Hepatocyte (in vitro differentiated cells): ENCODE measurements around the gene CLCN7. TPM values are rescaled to one million over a fixed set of nuclear protein-coding genes. Genes with fewer than 3 reads are reported as not detected.

Experiments
- DNase-seq: peaks from one replicate; pipeline ENCODE4 v3.0.0-alpha.2; 2016; ENCODE audit warnings: low spot score
- H2AFZ ChIP-seq: fragments of 200-600 bp; sonication (generic); 2 replicates; pipeline ENCODE4 v1.6.0; 2016; ENCODE audit warnings: antibody characterized with exemption, mild to moderate bottlenecking
- H3K27ac ChIP-seq: fragments of 200-600 bp; sonication (generic); 2 replicates; pipeline ENCODE4 v1.5.1; 2016; ENCODE audit warnings: mild to moderate bottlenecking
- H3K27me3 ChIP-seq: fragments of 200-600 bp; sonication (generic); 2 replicates; pipeline ENCODE4 v1.6.1; 2016
- H3K36me3 ChIP-seq: fragments of 200-600 bp; sonication (generic); replicated peaks from 2 replicates; pipeline ENCODE4 v1.5.1; 2016; ENCODE audit warnings: low read depth; ENCODE audit not compliant: insufficient read depth
- H3K4me1 ChIP-seq: fragments of 200-600 bp; sonication (generic); 2 replicates; pipeline ENCODE4 v1.5.1; 2016; ENCODE audit warnings: mild to moderate bottlenecking, moderate library complexity; ENCODE audit not compliant: insufficient read depth
- H3K4me2 ChIP-seq: fragments of 200-600 bp; sonication (generic); 2 replicates; pipeline ENCODE4 v1.6.0; 2016
- H3K4me3 ChIP-seq: fragments of 200-600 bp; sonication (generic); 2 replicates; pipeline ENCODE4 v1.5.1; 2016; ENCODE audit warnings: mild to moderate bottlenecking
- H3K79me2 ChIP-seq: fragments of 200-600 bp; sonication (generic); 2 replicates; pipeline ENCODE4 v1.6.0; 2017; ENCODE audit warnings: mild to moderate bottlenecking
- H3K9me2 ChIP-seq: fragments of 200-600 bp; sonication (generic); replicated peaks from 2 replicates; pipeline ENCODE4 v1.6.0; 2017; ENCODE audit warnings: mild to moderate bottlenecking; ENCODE audit not compliant: insufficient read depth
- H3K9me3 ChIP-seq: fragments of 200-600 bp; sonication (generic); 2 replicates; pipeline ENCODE4 v1.5.1; 2016; ENCODE audit warnings: low read depth, mild to moderate bottlenecking
- H4K20me1 ChIP-seq: fragments of 200-600 bp; sonication (generic); 2 replicates; pipeline ENCODE4 v1.6.0; 2016; ENCODE audit warnings: mild to moderate bottlenecking; ENCODE audit not compliant: insufficient read depth, poor library complexity, severe bottlenecking
- CTCF ChIP-seq: fragments of 200-600 bp; sonication (generic); IDR thresholded peaks from 2 replicates; pipeline ENCODE4 v1.5.1; 2016; ENCODE audit warnings: antibody characterized with exemption, mild to moderate bottlenecking; ENCODE audit not compliant: poor library complexity
- EZH2 ChIP-seq: fragments of 200-600 bp; sonication (generic); IDR thresholded peaks from 2 replicates; pipeline ENCODE4 v1.6.1; 2016; ENCODE audit warnings: antibody characterized with exemption, mild to moderate bottlenecking, borderline replicate concordance
- EZH2phosphoT487 ChIP-seq: fragments of 200-600 bp; sonication (generic); IDR thresholded peaks from one replicate; pipeline ENCODE4 v1.6.1; 2018; ENCODE audit warnings: antibody characterized with exemption, mild to moderate bottlenecking, low read depth, moderate library complexity; ENCODE audit not compliant: unreplicated experiment, severe bottlenecking
- WGBS: methylation state at CpG from one replicate; pipeline ENCODE4 v1.1.6; 2016; ENCODE audit warnings: low lambda C conversion rate; ENCODE audit errors: missing lambda C conversion rate; 5-methylcytosine and 5-hydroxymethylcytosine counted together
- polyA plus RNA-seq: library from polyadenylated mRNA; unstranded; fragments of >200 nt; fragmentation: Nextera tagmentation; extraction: Ambion mirVana; gene quantifications from 2 replicates; pipeline ENCODE4 v1.2.1, GENCODE V29; 2016
- total RNA-seq: library from RNA; depleted of rRNA; stranded (reverse); fragments of >200 nt; gene quantifications from 2 replicates; pipeline ENCODE4 v1.2.3, GENCODE V29; 2014

CLCN7 gene
- total and polyA plus RNA-seq, 2 experiments from 2014 or later: 56.3 to 107 TPM

GRCh38 chr16:1401061-1401757 is 73.6 kb downstream of the CLCN7 start:
- H2AFZ ChIP-seq: no peak overlapping the region
- DNase-seq: no peak

GRCh38 chr16:1398826-1399581 is 75.8 kb downstream of the CLCN7 start:
- Histone ChIP-seq H3K4me2 (no peak overlapping the region), H3K79me2 (no peaks in the 10 kb centered on the region), H3K4me1 (no peaks in the 10 kb centered on the region), H3K9me3 (no peaks in the 10 kb centered on the region), H2AFZ (no peak overlapping the region), H3K4me3 (no peak overlapping the region), H3K36me3 (no peaks in the 10 kb centered on the region), H3K27me3 (no peaks in the 10 kb centered on the region), H4K20me1 (peaks cover 3% of the 10 kb centered on the region), H3K27ac (no peak overlapping the region), H3K9me2 (no peaks in the 10 kb centered on the region)
- 99% methylated on average over 35 of the region's 38 CpGs for WGBS
- DNase-seq: no peak
- TF ChIP-seq CTCF (no peak), EZH2 (no peak), EZH2phosphoT487 (no peak)

More at GRCh38 chr16:1401061-1401757, 73.6 kb downstream of the CLCN7 start:
- no peak for TF ChIP-seq CTCF
- TF ChIP-seq EZH2: no peak
- no peak for TF ChIP-seq EZH2phosphoT487
- Histone ChIP-seq H3K36me3 (no peaks in the 10 kb centered on the region), H3K27me3 (no peaks in the 10 kb centered on the region), H3K9me3 (no peaks in the 10 kb centered on the region), H3K4me1 (no peaks in the 10 kb centered on the region), H4K20me1 (peaks cover 3% of the 10 kb centered on the region), H3K4me2 (no peak overlapping the region), H3K9me2 (no peaks in the 10 kb centered on the region), H3K27ac (no peak overlapping the region), H3K4me3 (no peak overlapping the region), H3K79me2 (peaks cover 8% of the 10 kb centered on the region)
- 98% methylated on average over 18 of the region's 29 CpGs for WGBS

- H3K36me3 ChIP-seq: no peaks in the 10 kb centered on the region
- DNase-seq: no peak
- H3K4me3 ChIP-seq: no peak overlapping the region
Observed at GRCh38 chr16:1398351-1398750, 76.5 kb downstream of the CLCN7 start.

GRCh38 chr16:1397779-1398178 is 77.0 kb downstream of the CLCN7 start:
- H3K27me3 ChIP-seq: no peaks in the 10 kb centered on the region
- H3K4me2 ChIP-seq: no peak overlapping the region
- H3K4me3 ChIP-seq: no peak overlapping the region
- no peaks in the 10 kb centered on the region for H3K79me2 ChIP-seq
- WGBS: 97% methylated on average over 21 of the region's 21 CpGs
- no peaks in the 10 kb centered on the region for H4K20me1 ChIP-seq
- H3K36me3 ChIP-seq: no peaks in the 10 kb centered on the region
- no peak for DNase-seq
- H3K9me3 ChIP-seq: no peaks in the 10 kb centered on the region
- H2AFZ ChIP-seq: no peak overlapping the region
- TF ChIP-seq EZH2phosphoT487: no peak
- no peak for TF ChIP-seq CTCF
- TF ChIP-seq EZH2: no peak
- H3K27ac ChIP-seq: no peak overlapping the region
- H3K4me1 ChIP-seq: no peaks in the 10 kb centered on the region
- H3K9me2 ChIP-seq: no peaks in the 10 kb centered on the region

More at GRCh38 chr16:1398351-1398750, 76.5 kb downstream of the CLCN7 start:
- H3K4me1 ChIP-seq: no peaks in the 10 kb centered on the region
- H4K20me1 ChIP-seq: peaks cover under 1% of the 10 kb centered on the region
- H3K27ac ChIP-seq: no peak overlapping the region
- H3K9me3 ChIP-seq: no peaks in the 10 kb centered on the region
- H3K4me2 ChIP-seq: no peak overlapping the region
- no peaks in the 10 kb centered on the region for H3K27me3 ChIP-seq
- H3K9me2 ChIP-seq: no peaks in the 10 kb centered on the region
- no peak for TF ChIP-seq EZH2
- TF ChIP-seq EZH2phosphoT487: no peak
- no peak overlapping the region for H2AFZ ChIP-seq
- H3K79me2 ChIP-seq: no peaks in the 10 kb centered on the region
- 97% methylated on average over 9 of the region's 9 CpGs for WGBS
